ENCODE results near the gene FSTL3.

FSTL3 gene

GRCh38 chr19:658059-658839 lies 17.9 kb upstream of the FSTL3 start:
- no peak overlapping the region for H3K4me3 ChIP-seq (ENCODE audit: low read depth, low read length)
- DNase-seq (ENCODE audit: low read depth, low spot score): no peak
- TF ChIP-seq CTCF (IDR thresholded peaks at IDR 0.05; ENCODE audit: low read depth, low read length): no peak
- in situ Hi-C loops (cut with HindIII; ENCODE audit: low sequenced_read_pairs): no loop called here

GRCh38 chr19:658916-659839 lies 17.0 kb upstream of the FSTL3 start:
- H3K4me3 ChIP-seq (ENCODE audit: low read depth, low read length): no peak overlapping the region
- TF ChIP-seq CTCF (IDR thresholded peaks at IDR 0.05; ENCODE audit: low read depth, low read length): no peak
- no peak for DNase-seq (ENCODE audit: low read depth, low spot score)
- in situ Hi-C loops (cut with HindIII; ENCODE audit: low sequenced_read_pairs): no loop called here

GRCh38 chr19:660793-661426 lies 15.3 kb upstream of the FSTL3 start:
- no peak for TF ChIP-seq CTCF (IDR thresholded peaks at IDR 0.05; ENCODE audit: low read depth, low read length)

GRCh38 chr19:661427-662196 lies 14.6 kb upstream of the FSTL3 start:
- no peak for TF ChIP-seq CTCF (IDR thresholded peaks at IDR 0.05; ENCODE audit: low read depth, low read length)
- in situ Hi-C loops (cut with HindIII; ENCODE audit: low sequenced_read_pairs): no loop called here
- no peak for DNase-seq (ENCODE audit: low read depth, low spot score)
- peak overlapping the region; percentile 76 for H3K4me3 ChIP-seq (ENCODE audit: low read depth, low read length)

More at GRCh38 chr19:660793-661426, 15.3 kb upstream of the FSTL3 start:
- DNase-seq (ENCODE audit: low read depth, low spot score): no peak
- in situ Hi-C loops (cut with HindIII; ENCODE audit: low sequenced_read_pairs): no loop called here
- peak overlapping the region; percentile 76 for H3K4me3 ChIP-seq (ENCODE audit: low read depth, low read length)

GRCh38 chr19:662207-662961 lies 13.8 kb upstream of the FSTL3 start:
- TF ChIP-seq CTCF (IDR thresholded peaks at IDR 0.05; ENCODE audit: low read depth, low read length): no peak
- in situ Hi-C loops (cut with HindIII; ENCODE audit: low sequenced_read_pairs): no loop called here
- peak overlapping the region; percentile 76 for H3K4me3 ChIP-seq (ENCODE audit: low read depth, low read length)
- DNase-seq (ENCODE audit: low read depth, low spot score): peak; percentile 31
